HEK293 (cell line): ENCODE results near the gene GJD3.

ENCODE experiments used
- BCL11B ChIP-seq: fragments of 450-650 bp; formaldehyde crosslinking; IDR thresholded peaks from 2 replicates; pipeline ENCODE4 v1.5.1; 2016; ENCODE audit warnings: low read depth, missing biosample characterization, missing genetic modification characterization
- FEZF1 ChIP-seq: fragments of 450-650 bp; formaldehyde crosslinking; IDR thresholded peaks from 2 replicates; pipeline ENCODE4 v1.5.1; 2016; ENCODE audit warnings: missing biosample characterization, missing genetic modification characterization
- GLIS2 ChIP-seq: fragments of 450-650 bp; formaldehyde crosslinking; IDR thresholded peaks from 2 replicates; pipeline ENCODE4 v1.5.1; 2016; ENCODE audit warnings: missing biosample characterization, missing genetic modification characterization
- IKZF3 ChIP-seq: fragments of 450-650 bp; IDR thresholded peaks from 2 replicates; pipeline ENCODE4 v1.5.0; 2018; ENCODE audit warnings: missing biosample characterization, mild to moderate bottlenecking, missing genetic modification characterization, moderate library complexity
- KLF7 ChIP-seq: fragments of 450-650 bp; formaldehyde crosslinking; IDR thresholded peaks from 2 replicates; pipeline ENCODE4 v1.5.1; 2016; ENCODE audit warnings: missing biosample characterization, missing genetic modification characterization, borderline replicate concordance
- SALL2 ChIP-seq: fragments of 450-650 bp; formaldehyde crosslinking; IDR thresholded peaks from 2 replicates; pipeline ENCODE4 v1.5.0; 2017; ENCODE audit warnings: missing biosample characterization, mild to moderate bottlenecking, missing genetic modification characterization, borderline replicate concordance
- WT1 ChIP-seq: fragments of 450-650 bp; formaldehyde crosslinking; IDR thresholded peaks from 2 replicates; pipeline ENCODE4 v1.5.1; 2016; ENCODE audit warnings: missing biosample characterization, missing genetic modification characterization
- ZBTB7A ChIP-seq: fragments of 450-650 bp; formaldehyde crosslinking; IDR thresholded peaks from 2 replicates; pipeline ENCODE4 v1.5.1; 2016; ENCODE audit warnings: low read depth, missing biosample characterization, missing genetic modification characterization
- ZFHX2 ChIP-seq: fragments of 450-650 bp; formaldehyde crosslinking; conservative IDR thresholded peaks from 2 replicates; pipeline ENCODE4 v1.5.1; 2016; ENCODE audit warnings: missing biosample characterization, missing genetic modification characterization
- ZFP3 ChIP-seq: fragments of 450-650 bp; formaldehyde crosslinking; IDR thresholded peaks from 2 replicates; pipeline ENCODE4 v1.5.1; 2016; ENCODE audit warnings: low read depth, missing biosample characterization, missing genetic modification characterization
- ZIC2 ChIP-seq: fragments of 450-650 bp; formaldehyde crosslinking; IDR thresholded peaks from 2 replicates; pipeline ENCODE4 v1.5.1; 2016; ENCODE audit warnings: missing biosample characterization, missing genetic modification characterization
- ZNF121 ChIP-seq: fragments of 450-650 bp; formaldehyde crosslinking; IDR thresholded peaks from 2 replicates; pipeline ENCODE4 v1.5.1; 2016; ENCODE audit warnings: missing biosample characterization, missing genetic modification characterization
- ZNF133 ChIP-seq: fragments of 450-650 bp; formaldehyde crosslinking; IDR thresholded peaks from 2 replicates; pipeline ENCODE4 v1.5.1; 2016; ENCODE audit warnings: missing biosample characterization, missing genetic modification characterization
- ZNF146 ChIP-seq: fragments of 450-650 bp; formaldehyde crosslinking; IDR thresholded peaks from 2 replicates; pipeline ENCODE4 v1.5.1; 2016; ENCODE audit warnings: missing biosample characterization, missing genetic modification characterization
- ZNF184 ChIP-seq: fragments of 450-650 bp; IDR thresholded peaks from 2 replicates; pipeline ENCODE4 v1.5.1; 2018; ENCODE audit warnings: missing biosample characterization, mild to moderate bottlenecking, missing genetic modification characterization
- ZNF221 ChIP-seq: fragments of 450-650 bp; formaldehyde crosslinking; IDR thresholded peaks from 2 replicates; pipeline ENCODE4 v1.5.1; 2017; ENCODE audit warnings: missing biosample characterization, missing genetic modification characterization, borderline replicate concordance
- ZNF501 ChIP-seq: fragments of 450-650 bp; formaldehyde crosslinking; IDR thresholded peaks from 2 replicates; pipeline ENCODE4 v1.5.1; 2016; ENCODE audit warnings: missing biosample characterization, missing genetic modification characterization
- ZNF530 ChIP-seq: fragments of 450-650 bp; formaldehyde crosslinking; IDR thresholded peaks from 2 replicates; pipeline ENCODE4 v1.5.1; 2016; ENCODE audit warnings: low read depth, missing biosample characterization, missing genetic modification characterization
- ZNF544 ChIP-seq: fragments of 450-650 bp; formaldehyde crosslinking; IDR thresholded peaks from 2 replicates; pipeline ENCODE4 v1.5.0; 2017; ENCODE audit warnings: missing biosample characterization, missing genetic modification characterization
- ZNF558 ChIP-seq: fragments of 450-650 bp; formaldehyde crosslinking; IDR thresholded peaks from 2 replicates; pipeline ENCODE4 v1.5.1; 2016; ENCODE audit warnings: missing biosample characterization, missing genetic modification characterization
- ZNF623 ChIP-seq: fragments of 450-650 bp; formaldehyde crosslinking; IDR thresholded peaks from 2 replicates; pipeline ENCODE4 v1.5.1; 2016; ENCODE audit warnings: missing biosample characterization, missing genetic modification characterization
- ZNF658 ChIP-seq: fragments of 450-650 bp; formaldehyde crosslinking; IDR thresholded peaks from 2 replicates; pipeline ENCODE4; 2016; ENCODE audit warnings: missing biosample characterization, missing genetic modification characterization
- ZNF660 ChIP-seq: fragments of 450-650 bp; IDR thresholded peaks from 2 replicates; pipeline ENCODE4 v1.5.1; 2018; ENCODE audit warnings: missing biosample characterization, mild to moderate bottlenecking, missing genetic modification characterization
- ZNF670 ChIP-seq: fragments of 450-650 bp; formaldehyde crosslinking; IDR thresholded peaks from 2 replicates; pipeline ENCODE4 v1.5.1; 2016; ENCODE audit warnings: missing biosample characterization, missing genetic modification characterization, low read depth
- ZNF677 ChIP-seq: fragments of 450-650 bp; IDR thresholded peaks from 2 replicates; pipeline ENCODE4 v1.5.0; 2018; ENCODE audit warnings: missing biosample characterization, mild to moderate bottlenecking, missing genetic modification characterization, moderate library complexity
- ZNF776 ChIP-seq: fragments of 450-650 bp; formaldehyde crosslinking; IDR thresholded peaks from 2 replicates; pipeline ENCODE4 v1.5.0; 2017; ENCODE audit warnings: missing biosample characterization, missing genetic modification characterization, borderline replicate concordance
- ZNF837 ChIP-seq: fragments of 450-650 bp; formaldehyde crosslinking; IDR thresholded peaks from 2 replicates; pipeline ENCODE4 v1.5.1; 2016; ENCODE audit warnings: missing biosample characterization, missing genetic modification characterization
- ZNF843 ChIP-seq: fragments of 450-650 bp; formaldehyde crosslinking; IDR thresholded peaks from 2 replicates; pipeline ENCODE4 v1.5.1; 2016; ENCODE audit warnings: missing biosample characterization, missing genetic modification characterization
- ZSCAN23 ChIP-seq: fragments of 450-650 bp; formaldehyde crosslinking; IDR thresholded peaks from 2 replicates; pipeline ENCODE4 v1.5.1; 2016; ENCODE audit warnings: missing biosample characterization, missing genetic modification characterization
- TF ChIP-seq, protein P1 (sequence below): fragments of 450-650 bp; formaldehyde crosslinking; IDR thresholded peaks from 2 replicates; pipeline ENCODE4 v1.5.1; 2016; ENCODE audit warnings: missing biosample characterization, missing genetic modification characterization, borderline replicate concordance
- TF ChIP-seq, protein P2 (sequence below): fragments of 450-650 bp; formaldehyde crosslinking; IDR thresholded peaks from 2 replicates; pipeline ENCODE4 v1.5.1; 2016; ENCODE audit warnings: missing biosample characterization, missing genetic modification characterization, low read depth
- TF ChIP-seq, protein P3 (sequence below): fragments of 450-650 bp; formaldehyde crosslinking; IDR thresholded peaks from 2 replicates; pipeline ENCODE4 v1.5.1; 2017; ENCODE audit warnings: missing biosample characterization, missing genetic modification characterization
- TF ChIP-seq, protein P4 (sequence below): fragments of 450-650 bp; formaldehyde crosslinking; IDR thresholded peaks from 2 replicates; pipeline ENCODE4 v1.5.1; 2016; ENCODE audit warnings: missing biosample characterization, missing genetic modification characterization

The GJD3 gene

DNA sequence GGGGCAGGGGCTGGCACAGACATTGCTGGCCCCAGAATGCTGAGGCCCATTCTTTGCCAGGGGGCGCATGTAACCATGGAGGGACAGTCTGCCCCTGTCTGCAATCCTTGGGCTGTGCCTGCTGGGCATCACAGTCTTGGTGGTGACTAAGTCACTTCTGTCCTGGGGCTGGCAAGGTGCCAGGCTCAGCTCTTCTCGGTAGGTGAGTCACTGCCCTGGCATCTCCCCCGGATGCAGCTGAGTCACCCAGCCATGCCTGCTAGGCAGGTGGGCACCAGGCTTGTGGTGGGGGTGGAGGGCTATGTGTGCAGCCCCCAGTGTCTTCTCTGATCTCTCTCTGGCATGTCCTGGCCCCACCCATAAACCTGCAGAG lies 50.0 kb downstream of the GJD3 start (continued):
- TF ChIP-seq, protein P1, sequence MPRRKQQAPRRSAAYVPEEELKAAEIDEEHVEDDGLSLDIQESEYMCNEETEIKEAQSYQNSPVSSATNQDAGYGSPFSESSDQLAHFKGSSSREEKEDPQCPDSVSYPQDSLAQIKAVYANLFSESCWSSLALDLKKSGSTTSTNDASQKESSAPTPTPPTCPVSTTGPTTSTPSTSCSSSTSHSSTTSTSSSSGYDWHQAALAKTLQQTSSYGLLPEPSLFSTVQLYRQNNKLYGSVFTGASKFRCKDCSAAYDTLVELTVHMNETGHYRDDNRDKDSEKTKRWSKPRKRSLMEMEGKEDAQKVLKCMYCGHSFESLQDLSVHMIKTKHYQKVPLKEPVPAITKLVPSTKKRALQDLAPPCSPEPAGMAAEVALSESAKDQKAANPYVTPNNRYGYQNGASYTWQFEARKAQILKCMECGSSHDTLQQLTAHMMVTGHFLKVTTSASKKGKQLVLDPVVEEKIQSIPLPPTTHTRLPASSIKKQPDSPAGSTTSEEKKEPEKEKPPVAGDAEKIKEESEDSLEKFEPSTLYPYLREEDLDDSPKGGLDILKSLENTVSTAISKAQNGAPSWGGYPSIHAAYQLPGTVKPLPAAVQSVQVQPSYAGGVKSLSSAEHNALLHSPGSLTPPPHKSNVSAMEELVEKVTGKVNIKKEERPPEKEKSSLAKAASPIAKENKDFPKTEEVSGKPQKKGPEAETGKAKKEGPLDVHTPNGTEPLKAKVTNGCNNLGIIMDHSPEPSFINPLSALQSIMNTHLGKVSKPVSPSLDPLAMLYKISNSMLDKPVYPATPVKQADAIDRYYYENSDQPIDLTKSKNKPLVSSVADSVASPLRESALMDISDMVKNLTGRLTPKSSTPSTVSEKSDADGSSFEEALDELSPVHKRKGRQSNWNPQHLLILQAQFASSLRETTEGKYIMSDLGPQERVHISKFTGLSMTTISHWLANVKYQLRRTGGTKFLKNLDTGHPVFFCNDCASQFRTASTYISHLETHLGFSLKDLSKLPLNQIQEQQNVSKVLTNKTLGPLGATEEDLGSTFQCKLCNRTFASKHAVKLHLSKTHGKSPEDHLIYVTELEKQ (tag by site-specific recombination): peak; percentile 76; the same call in 1 of the 2 replicates
- peak; percentile 93 for TF ChIP-seq GLIS2 (tag by site-specific recombination)
- no peak for TF ChIP-seq ZNF221 (tag by site-specific recombination)
- TF ChIP-seq ZNF501 (tag by site-specific recombination): no peak; the same call in 1 of the 2 replicates
- TF ChIP-seq ZNF133: no peak
- no peak; the same call in 1 of the 2 replicates for TF ChIP-seq WT1
- no peak for TF ChIP-seq ZNF121 (tag by site-specific recombination)
- TF ChIP-seq BCL11B (tag by site-specific recombination): no peak; the same call in 1 of the 2 replicates
- no peak for TF ChIP-seq ZNF623 (tag by site-specific recombination)
- no peak for TF ChIP-seq ZNF658 (tag by site-specific recombination)
- peak; percentile 99 for TF ChIP-seq ZNF660 (tag by site-specific recombination)
- TF ChIP-seq, protein P2, sequence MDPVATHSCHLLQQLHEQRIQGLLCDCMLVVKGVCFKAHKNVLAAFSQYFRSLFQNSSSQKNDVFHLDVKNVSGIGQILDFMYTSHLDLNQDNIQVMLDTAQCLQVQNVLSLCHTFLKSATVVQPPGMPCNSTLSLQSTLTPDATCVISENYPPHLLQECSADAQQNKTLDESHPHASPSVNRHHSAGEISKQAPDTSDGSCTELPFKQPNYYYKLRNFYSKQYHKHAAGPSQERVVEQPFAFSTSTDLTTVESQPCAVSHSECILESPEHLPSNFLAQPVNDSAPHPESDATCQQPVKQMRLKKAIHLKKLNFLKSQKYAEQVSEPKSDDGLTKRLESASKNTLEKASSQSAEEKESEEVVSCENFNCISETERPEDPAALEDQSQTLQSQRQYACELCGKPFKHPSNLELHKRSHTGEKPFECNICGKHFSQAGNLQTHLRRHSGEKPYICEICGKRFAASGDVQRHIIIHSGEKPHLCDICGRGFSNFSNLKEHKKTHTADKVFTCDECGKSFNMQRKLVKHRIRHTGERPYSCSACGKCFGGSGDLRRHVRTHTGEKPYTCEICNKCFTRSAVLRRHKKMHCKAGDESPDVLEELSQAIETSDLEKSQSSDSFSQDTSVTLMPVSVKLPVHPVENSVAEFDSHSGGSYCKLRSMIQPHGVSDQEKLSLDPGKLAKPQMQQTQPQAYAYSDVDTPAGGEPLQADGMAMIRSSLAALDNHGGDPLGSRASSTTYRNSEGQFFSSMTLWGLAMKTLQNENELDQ (tag by site-specific recombination): no peak
- peak; percentile 86 for TF ChIP-seq ZIC2
- TF ChIP-seq ZNF544 (tag by site-specific recombination): no peak; the same call in 1 of the 2 replicates
- TF ChIP-seq ZSCAN23 (tag by site-specific recombination): no peak
- TF ChIP-seq ZNF843 (tag by site-specific recombination): peak; percentile 49; the same call in 1 of the 2 replicates
- peak; percentile 74 for TF ChIP-seq ZNF677 (tag by site-specific recombination)
- TF ChIP-seq SALL2 (tag by site-specific recombination): 0 out of 2 replicates have a peak, but pooled peaks have one; percentile 56
- no peak for TF ChIP-seq ZNF670 (tag by site-specific recombination)
- TF ChIP-seq ZNF776: no peak; the same call in 1 of the 2 replicates
- TF ChIP-seq KLF7: no peak
- no peak for TF ChIP-seq FEZF1 (tag by site-specific recombination)
- TF ChIP-seq ZFHX2 (tag by site-specific recombination): peak; percentile 60
- TF ChIP-seq ZFP3 (tag by site-specific recombination): no peak
- no peak for TF ChIP-seq IKZF3
- TF ChIP-seq ZNF530 (tag by site-specific recombination): no peak
- TF ChIP-seq, protein P3, sequence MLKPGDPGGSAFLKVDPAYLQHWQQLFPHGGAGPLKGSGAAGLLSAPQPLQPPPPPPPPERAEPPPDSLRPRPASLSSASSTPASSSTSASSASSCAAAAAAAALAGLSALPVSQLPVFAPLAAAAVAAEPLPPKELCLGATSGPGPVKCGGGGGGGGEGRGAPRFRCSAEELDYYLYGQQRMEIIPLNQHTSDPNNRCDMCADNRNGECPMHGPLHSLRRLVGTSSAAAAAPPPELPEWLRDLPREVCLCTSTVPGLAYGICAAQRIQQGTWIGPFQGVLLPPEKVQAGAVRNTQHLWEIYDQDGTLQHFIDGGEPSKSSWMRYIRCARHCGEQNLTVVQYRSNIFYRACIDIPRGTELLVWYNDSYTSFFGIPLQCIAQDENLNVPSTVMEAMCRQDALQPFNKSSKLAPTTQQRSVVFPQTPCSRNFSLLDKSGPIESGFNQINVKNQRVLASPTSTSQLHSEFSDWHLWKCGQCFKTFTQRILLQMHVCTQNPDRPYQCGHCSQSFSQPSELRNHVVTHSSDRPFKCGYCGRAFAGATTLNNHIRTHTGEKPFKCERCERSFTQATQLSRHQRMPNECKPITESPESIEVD: no peak
- TF ChIP-seq ZNF146 (tag by site-specific recombination): no peak
- TF ChIP-seq ZNF184 (tag by site-specific recombination): peak; percentile 96; the same call in 1 of the 2 replicates
- TF ChIP-seq, protein P4, sequence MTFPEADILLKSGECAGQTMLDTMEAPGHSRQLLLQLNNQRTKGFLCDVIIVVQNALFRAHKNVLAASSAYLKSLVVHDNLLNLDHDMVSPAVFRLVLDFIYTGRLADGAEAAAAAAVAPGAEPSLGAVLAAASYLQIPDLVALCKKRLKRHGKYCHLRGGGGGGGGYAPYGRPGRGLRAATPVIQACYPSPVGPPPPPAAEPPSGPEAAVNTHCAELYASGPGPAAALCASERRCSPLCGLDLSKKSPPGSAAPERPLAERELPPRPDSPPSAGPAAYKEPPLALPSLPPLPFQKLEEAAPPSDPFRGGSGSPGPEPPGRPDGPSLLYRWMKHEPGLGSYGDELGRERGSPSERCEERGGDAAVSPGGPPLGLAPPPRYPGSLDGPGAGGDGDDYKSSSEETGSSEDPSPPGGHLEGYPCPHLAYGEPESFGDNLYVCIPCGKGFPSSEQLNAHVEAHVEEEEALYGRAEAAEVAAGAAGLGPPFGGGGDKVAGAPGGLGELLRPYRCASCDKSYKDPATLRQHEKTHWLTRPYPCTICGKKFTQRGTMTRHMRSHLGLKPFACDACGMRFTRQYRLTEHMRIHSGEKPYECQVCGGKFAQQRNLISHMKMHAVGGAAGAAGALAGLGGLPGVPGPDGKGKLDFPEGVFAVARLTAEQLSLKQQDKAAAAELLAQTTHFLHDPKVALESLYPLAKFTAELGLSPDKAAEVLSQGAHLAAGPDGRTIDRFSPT: peak; percentile 92
- peak; percentile 79; the same call in 1 of the 2 replicates for TF ChIP-seq ZBTB7A (tag by site-specific recombination)
- no peak for TF ChIP-seq ZNF837
- TF ChIP-seq ZNF558 (tag by site-specific recombination): peak; percentile 54
